HL-60/S4 treated with phorbol 12-myristate 13-acetate at 8.2 ng/mL for 4 days and 3 days (cell line): ENCODE measurements around the gene AZIN2.
"Not testable (repeated sequence)": the region's sequence is repeated elsewhere in the genome, so short reads cannot be mapped to it uniquely, and the experiment has no call there.

ENCODE experiments used
- in situ Hi-C: fragments of 300-500 bp; cut with MboI; formaldehyde crosslinking; loops from 2 replicates; pipeline ENCODE4 v1.15.0; 2022; ENCODE audit warnings: low sequenced_read_pairs

The AZIN2 gene

DNA sequence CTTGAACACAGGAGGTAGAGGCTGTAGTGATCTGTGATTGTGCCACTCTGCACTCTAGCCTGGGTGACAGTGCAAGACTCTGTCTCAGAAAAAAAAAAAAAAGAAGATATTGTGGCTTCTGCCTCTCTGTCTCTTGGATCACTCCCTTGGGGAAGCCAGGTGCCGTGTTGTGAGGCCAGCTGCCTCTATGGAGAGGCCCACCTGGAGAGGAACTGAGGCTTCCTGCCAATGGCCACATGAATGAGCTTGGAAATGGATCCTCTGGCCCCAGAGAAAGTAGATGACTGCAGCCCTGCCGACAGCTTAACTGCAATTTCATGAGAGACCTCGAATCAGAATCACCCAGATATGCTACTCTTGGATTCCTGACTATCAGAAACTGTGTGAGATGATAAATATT lies 24.5 kb upstream of the AZIN2 start:
- in situ Hi-C loops = no loop called here

DNA sequence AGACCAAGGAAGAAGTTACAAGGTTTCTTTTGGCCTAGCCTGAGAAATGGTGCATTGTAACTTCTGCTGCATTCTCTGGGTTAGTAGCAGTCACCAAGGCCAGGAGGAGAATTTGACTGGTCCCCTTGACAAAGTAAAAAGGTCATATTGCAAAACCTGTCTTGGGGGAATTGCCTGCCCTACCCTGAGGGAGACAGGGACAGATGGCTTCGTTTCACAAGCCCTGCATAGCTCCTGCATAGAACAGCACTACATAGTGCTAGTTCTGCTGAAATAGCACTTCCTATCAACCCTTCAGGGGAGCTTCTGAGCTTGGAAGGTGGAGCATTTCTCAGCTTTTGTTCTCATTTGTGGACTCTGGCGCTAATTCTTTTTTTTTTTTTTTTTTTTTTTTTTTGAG lies 23.9 kb upstream of the AZIN2 start:
- in situ Hi-C loops = no loop called here

- in situ Hi-C loops = no loop called here
Observed at GRCh38 chr1:33060579-33061083, 20.3 kb upstream of the AZIN2 start.

GRCh38 chr1:33061834-33062233 lies 19.1 kb upstream of the AZIN2 start:
- in situ Hi-C loops = no loop called here

- in situ Hi-C loops = not testable (repeated sequence)
Observed at GRCh38 chr1:33064284-33064683, 16.7 kb upstream of the AZIN2 start.

DNA sequence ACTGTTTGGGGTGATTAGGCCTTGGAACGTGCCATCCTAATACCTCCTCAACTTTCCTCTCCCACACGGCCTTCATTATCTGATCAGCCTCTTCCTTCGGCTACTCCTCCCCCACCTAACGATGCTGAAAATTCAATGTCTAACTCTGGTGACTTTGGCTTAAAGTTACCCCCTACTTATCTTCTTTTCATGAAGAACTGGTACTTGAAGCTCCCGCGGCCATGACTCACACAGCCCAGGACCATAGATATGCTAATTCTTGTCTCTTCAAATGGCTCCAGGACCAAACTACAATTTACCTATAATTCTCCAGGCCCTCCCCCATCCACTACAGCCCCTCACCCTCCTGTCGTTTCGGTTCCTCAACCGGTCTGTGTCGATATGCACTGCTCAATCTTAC lies 15.7 kb upstream of the AZIN2 start:
- in situ Hi-C loops = no loop called here

GRCh38 chr1:33066477-33066876 lies 14.5 kb upstream of the AZIN2 start:
- in situ Hi-C loops = not testable (repeated sequence)

DNA sequence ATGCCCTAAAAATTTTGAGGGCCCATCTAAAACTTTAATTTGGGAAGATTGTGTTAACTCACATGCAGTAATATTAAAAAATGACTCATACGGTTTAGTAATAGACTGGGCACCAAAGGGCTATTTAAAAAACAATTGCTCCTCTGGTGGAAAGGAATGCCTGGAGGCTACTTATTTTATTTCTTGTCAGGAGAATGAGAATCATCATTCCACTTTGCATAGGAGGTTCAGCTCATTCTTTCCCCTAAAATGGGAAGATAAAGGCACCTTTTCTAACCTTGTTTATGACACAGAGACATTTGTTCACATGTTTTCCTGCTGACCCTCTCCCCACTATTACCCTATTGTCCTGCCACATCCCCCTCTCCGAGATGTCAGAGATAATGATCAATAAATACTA lies 12.8 kb upstream of the AZIN2 start:
- in situ Hi-C loops = not testable (repeated sequence)

DNA sequence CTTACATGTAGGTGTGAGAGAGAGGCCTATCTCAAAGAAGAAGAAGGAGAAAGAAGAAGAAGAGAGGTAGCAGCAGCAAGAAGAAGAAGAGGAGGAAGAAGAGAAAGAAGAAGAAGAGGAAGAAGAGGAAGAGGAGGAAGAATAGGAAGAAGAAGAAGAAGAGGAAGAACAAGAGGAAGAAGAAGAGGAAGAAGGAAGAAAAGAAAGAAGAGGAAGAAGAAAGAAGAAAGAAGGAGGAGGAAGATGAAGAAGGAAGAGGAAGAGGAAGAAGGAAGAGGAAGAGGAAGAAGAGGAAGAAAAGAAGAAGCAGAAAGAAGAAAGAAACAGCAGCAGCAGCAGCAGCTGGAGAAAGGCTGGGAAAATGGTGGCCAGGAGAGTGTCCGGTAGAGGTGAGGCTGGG lies 10.3 kb upstream of the AZIN2 start:
- in situ Hi-C loops = no loop called here

DNA sequence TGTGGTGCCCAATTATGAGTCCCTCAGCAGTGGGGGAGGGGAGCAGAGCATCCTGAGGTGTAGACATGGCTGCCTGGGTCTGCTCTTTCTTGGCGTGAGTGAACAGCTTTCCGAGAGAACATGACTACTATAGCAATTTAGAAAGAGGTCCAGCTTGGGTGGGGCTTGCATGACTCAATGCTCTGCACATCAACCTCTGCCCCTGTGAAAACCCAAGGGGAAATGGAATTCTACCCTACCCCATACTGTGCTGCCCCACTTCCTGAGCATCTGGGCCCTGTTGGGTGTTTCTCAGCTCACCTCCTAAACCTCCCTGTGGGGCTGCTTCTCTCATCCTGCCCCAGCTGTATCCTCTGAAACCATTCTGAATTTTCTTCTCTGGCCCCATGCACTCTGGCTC lies 8.2 kb upstream of the AZIN2 start:
- in situ Hi-C loops = no loop called here

DNA sequence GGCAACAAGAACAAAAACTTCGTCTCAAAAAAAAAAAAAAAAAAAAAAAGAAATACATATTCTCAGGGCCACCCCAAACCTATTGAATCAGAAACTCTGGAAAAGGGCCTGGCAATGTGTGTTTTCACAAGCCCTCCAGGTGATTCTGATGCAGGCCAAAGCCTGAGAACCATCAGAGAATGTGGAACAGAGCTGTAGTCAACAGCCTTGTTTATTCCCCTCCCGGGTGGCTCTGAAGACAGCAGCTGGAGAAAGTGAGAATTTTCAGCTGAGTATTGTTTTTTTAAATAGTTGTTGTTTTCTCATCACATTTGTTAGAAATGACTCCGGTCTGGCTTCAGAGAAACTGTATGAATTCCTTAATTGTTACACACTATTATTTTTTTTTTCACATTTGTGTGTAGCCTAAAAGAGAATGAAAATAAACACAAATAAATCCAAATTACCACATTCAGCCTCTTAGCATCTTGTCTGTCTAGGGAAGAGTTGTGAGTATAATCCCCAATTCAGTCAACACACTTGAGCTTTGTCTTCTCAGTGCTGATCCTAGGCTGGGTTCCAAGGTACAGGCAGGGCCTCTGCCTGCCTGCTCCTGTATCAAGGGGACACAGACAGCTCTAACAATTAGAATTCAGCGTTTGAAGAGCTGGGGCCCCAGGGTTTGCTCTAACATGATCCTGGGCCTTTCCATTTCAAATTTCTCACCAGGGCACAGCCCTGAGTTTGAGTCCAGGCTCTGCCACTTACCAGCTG lies 6.6 kb upstream of the AZIN2 start:
- in situ Hi-C loops = no loop called here

DNA sequence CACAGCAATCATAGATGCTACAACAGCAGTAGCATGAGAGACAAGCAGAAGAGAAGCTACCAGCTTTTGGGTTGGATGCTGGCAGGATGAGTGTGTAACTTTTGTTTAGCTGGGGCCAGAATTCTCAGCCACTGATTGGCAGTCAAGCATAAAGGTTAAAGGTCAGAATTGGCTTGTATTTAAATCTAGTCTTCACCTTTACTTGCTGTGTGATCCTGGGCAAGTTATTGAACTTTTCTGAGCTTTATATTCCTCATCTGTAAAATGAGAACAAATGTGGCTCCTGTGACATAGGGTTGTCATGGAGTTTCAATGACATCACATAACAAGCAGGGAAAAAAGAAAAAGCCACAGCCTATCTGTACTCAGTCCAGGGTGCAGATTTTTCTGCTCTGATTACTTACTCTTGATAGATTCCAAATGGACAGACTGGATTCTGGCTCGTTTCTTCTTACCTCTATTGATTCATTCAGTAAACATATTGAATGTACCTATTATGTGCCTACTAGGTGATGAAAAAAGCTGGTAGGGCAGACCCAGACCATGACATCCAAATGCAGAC lies 2.8 kb upstream of the AZIN2 start:
- in situ Hi-C loops = no loop called here

GRCh38 chr1:33080373-33080772 lies 580 bp upstream of the AZIN2 start:
- in situ Hi-C loops = loop anchor here (10.0 kb wide), 1 partner anchor 146 kb away; no protein-coding TSS in a partner anchor

- in situ Hi-C loops = loop anchor here (10.0 kb wide), 1 partner anchor 147 kb away; no protein-coding TSS in a partner anchor
Observed at GRCh38 chr1:33081554-33082305, 777 bp downstream of the AZIN2 start.

DNA sequence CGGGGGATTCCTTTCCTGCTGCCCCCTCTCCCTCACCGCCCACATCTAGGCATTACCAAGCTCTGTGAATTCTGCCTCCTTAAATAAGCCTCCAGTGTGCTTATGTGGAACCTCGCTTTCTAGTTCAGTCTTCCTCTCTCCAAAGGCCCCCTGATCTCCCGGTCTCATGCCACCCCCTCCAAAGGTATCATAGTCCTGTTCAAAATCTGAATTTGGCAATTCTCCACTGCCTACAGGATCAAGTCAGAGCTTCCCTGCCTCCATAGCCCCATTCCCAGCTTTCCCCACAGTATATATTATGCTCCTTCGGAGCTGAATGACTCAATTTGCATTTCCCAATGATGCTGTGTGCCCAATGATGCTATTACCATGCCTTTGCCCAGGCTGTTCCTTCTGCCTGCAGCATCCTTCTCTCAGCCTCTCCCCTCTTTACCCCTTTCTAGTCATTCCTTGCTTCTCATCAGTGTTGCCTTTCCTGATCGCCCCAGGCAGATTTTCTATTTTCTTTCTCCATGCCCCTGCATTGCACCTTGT lies 1.7 kb downstream of the AZIN2 start:
- in situ Hi-C loops = loop anchor here (10.0 kb wide), 1 partner anchor 148 kb away; no protein-coding TSS in a partner anchor

- in situ Hi-C loops = loop anchor here (10.0 kb wide), 1 partner anchor 151 kb away; no protein-coding TSS in a partner anchor
Observed at GRCh38 chr1:33085332-33085731, 4.4 kb downstream of the AZIN2 start.

DNA sequence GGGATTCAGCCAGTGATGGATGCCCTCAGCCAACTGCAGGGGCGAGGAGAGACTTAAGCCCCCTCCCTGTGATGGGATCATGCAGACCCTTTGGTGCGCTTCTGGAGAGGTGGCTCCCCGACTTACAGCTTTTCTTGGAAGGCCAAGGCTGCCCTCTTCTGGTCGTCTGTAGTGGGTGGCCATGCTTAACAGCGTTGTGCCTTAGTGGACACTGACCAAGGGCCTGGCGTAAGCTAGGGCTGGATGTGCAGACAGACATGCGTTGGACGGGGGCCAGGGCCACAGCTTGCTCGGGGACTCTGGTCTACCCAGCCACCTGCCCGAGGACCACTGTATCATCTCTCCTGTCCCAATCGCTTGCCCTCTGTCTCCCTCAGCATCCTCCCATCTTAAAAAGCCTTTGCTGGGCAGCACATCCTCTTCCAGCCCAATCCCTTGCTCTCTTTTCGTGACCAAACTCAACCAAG lies 5.5 kb downstream of the AZIN2 start:
- in situ Hi-C loops = loop anchor here (10.0 kb wide), 1 partner anchor 152 kb away; no protein-coding TSS in a partner anchor

DNA sequence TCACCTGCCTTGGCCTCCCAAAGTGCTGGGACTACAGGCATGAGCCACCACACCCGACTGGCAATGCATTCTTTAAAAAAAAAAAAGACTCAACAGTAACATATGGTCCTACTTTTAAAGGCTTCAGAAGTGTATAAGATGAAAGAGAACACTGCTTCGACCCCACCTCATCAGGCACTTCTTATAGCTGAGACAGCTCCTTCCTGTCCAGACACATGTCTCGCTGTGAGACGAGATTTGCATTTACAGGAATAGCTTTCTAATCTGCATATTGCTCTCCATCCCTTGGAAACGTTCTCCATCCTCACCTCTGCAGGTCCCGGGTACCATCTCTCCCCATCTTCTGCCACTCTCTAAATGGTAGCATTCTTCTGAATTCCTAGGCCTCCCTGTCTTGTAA lies 6.7 kb downstream of the AZIN2 start:
- in situ Hi-C loops = loop anchor here (10.0 kb wide), 1 partner anchor 153 kb away; no protein-coding TSS in a partner anchor

DNA sequence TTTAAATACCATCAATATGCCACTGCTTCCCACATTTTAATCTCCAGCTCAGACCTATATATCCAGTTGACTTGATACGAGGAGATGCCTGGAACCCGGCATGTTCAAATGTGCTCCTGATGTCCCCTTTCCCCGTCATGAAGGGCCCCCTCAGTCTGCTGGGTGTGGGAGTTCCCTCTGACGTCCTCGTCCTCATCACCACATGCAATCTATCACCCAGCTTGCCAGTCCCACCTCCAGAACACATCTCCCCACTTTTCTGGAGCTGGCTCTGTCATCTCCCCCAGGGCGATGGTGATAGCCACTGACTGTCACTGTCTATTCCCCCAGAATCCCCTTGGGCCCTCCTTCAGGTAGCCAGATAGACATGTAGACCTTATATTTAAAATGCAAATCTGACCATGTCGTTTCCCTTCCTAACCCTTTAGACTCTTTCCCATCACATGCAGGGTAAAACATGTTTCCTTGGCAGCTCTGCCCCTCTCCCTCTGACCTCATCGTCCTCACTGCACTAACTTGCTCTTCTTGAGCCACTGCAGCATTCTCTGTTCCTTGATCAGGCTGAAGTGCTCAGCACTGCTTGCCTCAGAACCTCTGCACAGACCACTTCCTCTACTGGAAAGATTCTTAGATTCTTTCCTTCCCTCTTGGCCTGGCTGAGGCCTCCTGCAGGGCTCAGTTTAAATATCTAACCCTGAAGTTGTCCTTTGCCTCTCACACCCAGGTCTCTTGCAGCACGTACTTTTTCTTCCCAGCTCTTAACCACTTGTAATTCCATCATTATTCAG lies 7.4 kb downstream of the AZIN2 start:
- in situ Hi-C loops = loop anchor here (10.0 kb wide), 1 partner anchor 154 kb away; no protein-coding TSS in a partner anchor

GRCh38 chr1:33089457-33089856 lies 8.5 kb downstream of the AZIN2 start:
- in situ Hi-C loops = loop anchor here (10.0 kb wide), 1 partner anchor 155 kb away; no protein-coding TSS in a partner anchor
